GM23338 (cell line): ENCODE data around the gene CCDC69. TPM values are rescaled to one million over a fixed set of nuclear protein-coding genes. Genes with fewer than 3 reads are reported as not detected.

Experiments
- ATAC-seq: fragments of 200-7000 bp; cut with Tn5 transposase; 3 replicates; pipeline ENCODE4 v1.9.1; 2020
- DNase-seq: peaks from one replicate; pipeline ENCODE4 v3.0.0-alpha.2; 2015; ENCODE audit warnings: low spot score
- H2AFZ ChIP-seq: fragments of 200-600 bp; sonication (generic); 2 replicates; pipeline ENCODE4 v1.8.0; 2016; ENCODE audit warnings: antibody characterized with exemption, mild to moderate bottlenecking, moderate library complexity
- H3F3A ChIP-seq: fragments of 200-600 bp; sonication (generic); replicated peaks from 2 replicates; pipeline ENCODE4 v1.8.0; 2017; ENCODE audit warnings: antibody characterized with exemption, mixed run types, low read depth
- H3K27ac ChIP-seq: fragments of 200-600 bp; sonication (generic); 2 replicates; pipeline ENCODE4 v1.6.1; 2016; ENCODE audit warnings: low read depth
- H3K27me3 ChIP-seq: fragments of 200-600 bp; sonication (generic); 2 replicates; pipeline ENCODE4 v1.8.0; 2016; ENCODE audit warnings: mild to moderate bottlenecking, mixed run types, moderate library complexity; ENCODE audit not compliant: insufficient read depth
- H3K36me3 ChIP-seq: fragments of 200-600 bp; sonication (generic); 2 replicates; pipeline ENCODE4 v1.8.0; 2016; ENCODE audit warnings: mild to moderate bottlenecking; ENCODE audit not compliant: insufficient read depth
- H3K4me1 ChIP-seq: fragments of 200-600 bp; sonication (generic); 2 replicates; pipeline ENCODE4 v1.8.0; 2016; ENCODE audit warnings: mild to moderate bottlenecking, moderate library complexity; ENCODE audit not compliant: insufficient read depth
- H3K4me2 ChIP-seq: fragments of 200-600 bp; sonication (generic); 2 replicates; pipeline ENCODE4 v1.7.1; 2017; ENCODE audit warnings: mixed run types
- H3K4me3 ChIP-seq: fragments of 200-600 bp; sonication (generic); 2 replicates; pipeline ENCODE4 v1.6.1; 2016; ENCODE audit warnings: mixed run types
- H3K79me2 ChIP-seq: fragments of 200-600 bp; sonication (generic); replicated peaks from 2 replicates; pipeline ENCODE4 v1.8.0; 2017; ENCODE audit warnings: mild to moderate bottlenecking; ENCODE audit not compliant: insufficient read depth
- H3K9me2 ChIP-seq: fragments of 200-600 bp; sonication (generic); 2 replicates; pipeline ENCODE4 v1.8.0; 2017; ENCODE audit not compliant: insufficient read depth
- H4K20me1 ChIP-seq: fragments of 200-600 bp; sonication (generic); replicated peaks from 2 replicates; pipeline ENCODE4 v1.8.0; 2017; ENCODE audit warnings: mild to moderate bottlenecking; ENCODE audit not compliant: insufficient read depth
- H3K27ac Mint-ChIP-seq: 2 replicates; pipeline ENCODE4 v1.8.0; 2020; ENCODE audit warnings: inconsistent platforms, mild to moderate bottlenecking, moderate library complexity, mixed read lengths
- H3K27me3 Mint-ChIP-seq: 3 replicates; pipeline ENCODE4 v1.8.0; 2022; ENCODE audit warnings: low read depth, mild to moderate bottlenecking, moderate library complexity, mixed read lengths, inconsistent platforms; ENCODE audit not compliant: insufficient read depth, poor library complexity
- H3K36me3 Mint-ChIP-seq: 3 replicates; pipeline ENCODE4 v1.8.0; 2021; ENCODE audit warnings: low read depth, mild to moderate bottlenecking, inconsistent platforms, moderate library complexity, mixed read lengths
- H3K4me1 Mint-ChIP-seq: 3 replicates; pipeline ENCODE4 v1.8.0; 2020; ENCODE audit warnings: mild to moderate bottlenecking, inconsistent platforms, mixed read lengths
- H3K4me3 Mint-ChIP-seq: 3 replicates; pipeline ENCODE4 v1.8.0; 2021; ENCODE audit warnings: moderate library complexity, mild to moderate bottlenecking, inconsistent platforms, mixed read lengths
- H3K9me3 Mint-ChIP-seq: 3 replicates; pipeline ENCODE4 v1.8.0; 2020; ENCODE audit warnings: moderate library complexity, mild to moderate bottlenecking, inconsistent platforms, mixed read lengths
- CREB1 ChIP-seq: fragments of 250-450 bp; sonication (Bioruptor Pico); IDR thresholded peaks from 2 replicates; pipeline ENCODE4 v1.5.0; 2020; ENCODE audit warnings: low read depth, mild to moderate bottlenecking, moderate library complexity
- ETS1 ChIP-seq: IDR thresholded peaks from 2 replicates; pipeline ENCODE4 v1.6.1; 2016; ENCODE audit warnings: antibody characterized with exemption
- EZH2 ChIP-seq: fragments of 200-600 bp; sonication (generic); IDR thresholded peaks from one replicate; pipeline ENCODE4 v1.8.0; 2017; ENCODE audit warnings: antibody characterized with exemption, mild to moderate bottlenecking, low read depth; ENCODE audit not compliant: unreplicated experiment
- EZH2phosphoT487 ChIP-seq: fragments of 200-600 bp; sonication (generic); IDR thresholded peaks from one replicate; pipeline ENCODE4 v1.8.1; 2018; ENCODE audit warnings: antibody characterized with exemption; ENCODE audit not compliant: unreplicated experiment
- JUNB ChIP-seq: IDR thresholded peaks from one replicate; pipeline ENCODE4 v1.6.1; 2016; ENCODE audit warnings: antibody characterized with exemption; ENCODE audit not compliant: unreplicated experiment
- POLR2AphosphoS5 ChIP-seq: IDR thresholded peaks from 2 replicates; pipeline ENCODE4 v1.6.1; 2016; ENCODE audit warnings: antibody characterized with exemption, low read depth
- REST ChIP-seq: IDR thresholded peaks from one replicate; pipeline ENCODE4 v1.6.1; 2018; ENCODE audit warnings: antibody characterized with exemption; ENCODE audit not compliant: unreplicated experiment
- ZNF114 ChIP-seq: fragments of 250-450 bp; sonication (Bioruptor Pico); IDR thresholded peaks from 2 replicates; pipeline ENCODE4 v1.5.0; 2020; ENCODE audit warnings: mild to moderate bottlenecking, moderate library complexity
- ZNF331 ChIP-seq: fragments of 250-450 bp; sonication (Bioruptor Pico); IDR thresholded peaks from 2 replicates; pipeline ENCODE4 v1.5.0; 2020; ENCODE audit warnings: low read depth, mild to moderate bottlenecking, moderate library complexity
- ZNF462 ChIP-seq: fragments of 250-450 bp; sonication (Bioruptor Pico); IDR thresholded peaks from 2 replicates; pipeline ENCODE4 v1.5.0; 2020; ENCODE audit warnings: mild to moderate bottlenecking, moderate library complexity
- polyA plus RNA-seq: library from polyadenylated mRNA; unstranded; fragments of >200 nt; fragmentation: Nextera tagmentation; extraction: Ambion mirVana; gene quantifications from 2 replicates; pipeline ENCODE4 v1.2.1, GENCODE V29; 2016
- total RNA-seq: library from RNA; depleted of rRNA; stranded (reverse); fragments of >200 nt; shearing (Covaris generic); gene quantifications from 2 replicates; pipeline ENCODE4 v1.2.3, GENCODE V29; 2014

Gene CCDC69
- total and polyA plus RNA-seq, 2 experiments from 2014 or later = 2.7 to 5.3 TPM

- TF ChIP-seq ZNF331 (no peak), EZH2 (no peak), REST (no peak), EZH2phosphoT487 (no peak), CREB1 (CRISPR knock-in tag) (no peak), ZNF114 (CRISPR knock-in tag) (no peak), JUNB (no peak), POLR2AphosphoS5 (no peak), ETS1 (no peak)
These were observed 8.4 kb downstream of the CCDC69 start (continued) for GRCh38 chr5:151215546-151215880.

- H3K36me3 ChIP-seq = no peaks in the 10 kb centered on the region
- H3K4me3 Mint-ChIP-seq = no peak overlapping the region
- H3K27me3 ChIP-seq = no peaks in the 10 kb centered on the region
- H3K36me3 Mint-ChIP-seq = no peaks in the 10 kb centered on the region
- DNase-seq (no peak), ATAC-seq (no peak)
- no peaks in the 10 kb centered on the region for H3K9me2 ChIP-seq
- no peak overlapping the region for H3K4me3 ChIP-seq
- no peaks in the 10 kb centered on the region for H4K20me1 ChIP-seq
- H3K4me2 ChIP-seq = no peak overlapping the region
- H3F3A ChIP-seq = no peaks in the 10 kb centered on the region
- no peak overlapping the region for H2AFZ ChIP-seq
- H3K4me1 Mint-ChIP-seq = peaks cover 8% of the 10 kb centered on the region; the same call in 2 of the 3 replicates
- H3K4me1 ChIP-seq = peaks cover 4% of the 10 kb centered on the region; the same call in 1 of the 2 replicates
- no peaks in the 10 kb centered on the region for H3K79me2 ChIP-seq
- no peak overlapping the region for H3K27ac ChIP-seq
- H3K9me3 Mint-ChIP-seq = no peaks in the 10 kb centered on the region
- H3K27ac Mint-ChIP-seq = no peak overlapping the region
- peaks cover 3% of the 10 kb centered on the region for H3K27me3 Mint-ChIP-seq
- TF ChIP-seq ETS1 = no peak
- no peak for TF ChIP-seq ZNF462
These were observed 9.0 kb downstream of the CCDC69 start for GRCh38 chr5:151214614-151215545.
